Stimulated activated CD4-positive, alpha-beta T cell treated with anti-CD3 and anti-CD28 coated beads, Interleukin-4, amount 100 ng/mL, for 1 hour (primary cell): ENCODE data around the gene RERE.

Experiments
- DNase-seq: peaks from one replicate; pipeline ENCODE4 v3.0.0-alpha.2; 2020

RERE gene

GRCh38 chr1:8435569-8436071, 381.8 kb downstream of the RERE start:
- DNase-seq = no peak

GRCh38 chr1:8434101-8434500, 383.3 kb downstream of the RERE start:
- DNase-seq = no peak

- DNase-seq = no peak
These were observed 385.7 kb downstream of the RERE start for GRCh38 chr1:8431784-8432183.

- peak; percentile 30 for DNase-seq
These were observed 386.4 kb downstream of the RERE start for GRCh38 chr1:8431019-8431418.

- DNase-seq = no peak
These were observed 387.0 kb downstream of the RERE start for GRCh38 chr1:8430476-8430875.

GRCh38 chr1:8429549-8430110, 387.8 kb downstream of the RERE start:
- no peak for DNase-seq

- DNase-seq = no peak
These were observed 389.0 kb downstream of the RERE start for GRCh38 chr1:8428441-8428840.

- no peak for DNase-seq
These were observed 389.5 kb downstream of the RERE start for GRCh38 chr1:8427986-8428385.

GRCh38 chr1:8427493-8427892, 389.9 kb downstream of the RERE start:
- no peak for DNase-seq

GRCh38 chr1:8426996-8427395, 390.4 kb downstream of the RERE start:
- no peak for DNase-seq

- no peak for DNase-seq
These were observed 391.7 kb downstream of the RERE start for GRCh38 chr1:8425781-8426161.

GRCh38 chr1:8425150-8425780, 392.2 kb downstream of the RERE start:
- DNase-seq = no peak

- peak; percentile 44 for DNase-seq
These were observed 392.8 kb downstream of the RERE start for GRCh38 chr1:8424539-8425116.

- DNase-seq = peak; percentile 55
These were observed 393.5 kb downstream of the RERE start for GRCh38 chr1:8423692-8424538.

GRCh38 chr1:8423269-8423691, 394.2 kb downstream of the RERE start:
- peak; percentile 53 for DNase-seq

- no peak for DNase-seq
These were observed 394.8 kb downstream of the RERE start for GRCh38 chr1:8422510-8423268.

GRCh38 chr1:8421721-8422120, 395.7 kb downstream of the RERE start:
- no peak for DNase-seq

GRCh38 chr1:8420318-8420717, 397.1 kb downstream of the RERE start:
- no peak for DNase-seq

GRCh38 chr1:8419861-8420260, 397.6 kb downstream of the RERE start:
- no peak for DNase-seq

GRCh38 chr1:8419172-8419571, 398.3 kb downstream of the RERE start:
- DNase-seq = no peak

GRCh38 chr1:8418301-8418700, 399.1 kb downstream of the RERE start:
- no peak for DNase-seq

GRCh38 chr1:8417625-8418024, 399.8 kb downstream of the RERE start:
- DNase-seq = no peak

- DNase-seq = no peak
These were observed 400.6 kb downstream of the RERE start for GRCh38 chr1:8416881-8417280.
